ENCODE measurements around the gene GRK4. TPM values are rescaled to one million over a fixed set of nuclear protein-coding genes. Genes with fewer than 3 reads are reported as not detected.

Gene GRK4
- total RNA-seq, 1 donor from 2014 or later: 4.6 TPM

DNA sequence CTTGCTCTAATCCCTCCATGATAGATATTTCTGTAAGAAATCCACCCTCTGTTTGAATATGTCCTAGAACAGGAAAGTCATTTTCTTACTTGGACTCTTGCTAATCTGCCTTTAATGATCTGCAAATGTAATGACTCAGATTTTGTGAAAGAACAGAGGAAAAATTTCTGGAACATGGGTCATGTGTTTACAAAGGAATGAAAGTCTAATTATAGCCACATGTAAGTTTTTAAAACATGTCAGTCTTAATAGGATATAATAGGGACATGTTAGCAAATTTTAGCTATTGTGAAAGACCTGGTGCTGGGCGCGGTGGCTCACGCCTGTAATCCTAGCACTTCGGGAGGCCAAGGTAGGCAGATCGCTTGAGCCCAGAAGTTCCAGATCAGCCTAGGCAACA is 47.6 kb downstream of the GRK4 start:
- DNase-seq (ENCODE audit: low read depth, low spot score): no peak

DNA sequence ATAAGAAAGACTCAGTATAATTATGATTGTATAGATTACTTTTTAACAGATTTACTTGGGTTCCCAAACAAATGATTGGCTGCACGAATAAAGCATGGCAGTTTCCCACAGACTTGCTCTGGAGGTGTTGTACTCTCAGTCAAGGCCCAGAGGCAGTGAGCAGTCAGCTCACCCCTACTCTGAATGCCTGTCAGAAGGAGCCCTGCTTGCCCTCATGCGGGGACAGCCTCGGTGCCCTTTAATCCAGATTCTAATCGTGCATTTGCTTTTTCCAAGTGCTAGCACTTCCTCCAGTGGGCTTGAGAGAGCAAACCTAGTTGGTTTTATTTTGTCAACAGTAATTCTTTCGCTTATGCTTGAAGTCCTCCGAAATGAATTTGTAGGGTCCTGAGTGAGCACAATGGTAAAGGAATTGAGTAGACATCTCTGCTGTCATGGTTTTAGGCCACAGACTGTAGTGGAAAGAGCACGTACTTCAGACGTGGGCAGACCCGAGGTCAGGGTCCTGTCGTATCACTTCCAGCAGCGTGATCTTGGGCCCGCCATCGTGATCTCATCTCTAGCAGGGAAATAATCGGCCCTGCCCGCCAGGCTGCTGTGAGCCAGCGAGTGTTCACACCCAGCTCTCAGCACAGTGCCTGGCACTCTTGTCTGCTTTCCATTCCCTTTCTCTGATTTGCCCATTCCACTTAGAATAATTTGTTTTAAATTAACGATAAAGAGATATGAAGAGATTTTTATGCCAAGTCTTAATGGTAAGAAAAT is 48.3 kb downstream of the GRK4 start:
- no peak for DNase-seq (ENCODE audit: low read depth, low spot score)

DNA sequence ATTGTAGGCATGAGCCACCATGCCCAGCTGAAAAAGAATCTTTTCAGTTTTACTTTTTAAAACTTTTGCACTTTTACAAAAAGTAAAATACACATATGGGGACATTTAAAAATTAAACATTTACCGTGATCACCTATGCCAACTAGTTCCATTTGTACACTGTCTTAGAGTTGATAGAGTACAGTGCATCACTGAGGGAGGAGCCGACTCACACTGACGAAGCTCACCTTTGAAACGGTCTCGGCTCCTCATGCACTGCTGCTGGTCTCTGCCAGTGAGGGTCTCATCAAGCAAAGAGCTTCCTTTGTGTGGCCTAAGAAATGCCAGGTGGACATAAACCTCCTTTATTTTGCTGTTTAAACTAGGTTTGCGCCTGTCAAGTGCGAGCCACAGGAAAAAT is 50.0 kb downstream of the GRK4 start:
- DNase-seq (ENCODE audit: low read depth, low spot score): no peak

DNA sequence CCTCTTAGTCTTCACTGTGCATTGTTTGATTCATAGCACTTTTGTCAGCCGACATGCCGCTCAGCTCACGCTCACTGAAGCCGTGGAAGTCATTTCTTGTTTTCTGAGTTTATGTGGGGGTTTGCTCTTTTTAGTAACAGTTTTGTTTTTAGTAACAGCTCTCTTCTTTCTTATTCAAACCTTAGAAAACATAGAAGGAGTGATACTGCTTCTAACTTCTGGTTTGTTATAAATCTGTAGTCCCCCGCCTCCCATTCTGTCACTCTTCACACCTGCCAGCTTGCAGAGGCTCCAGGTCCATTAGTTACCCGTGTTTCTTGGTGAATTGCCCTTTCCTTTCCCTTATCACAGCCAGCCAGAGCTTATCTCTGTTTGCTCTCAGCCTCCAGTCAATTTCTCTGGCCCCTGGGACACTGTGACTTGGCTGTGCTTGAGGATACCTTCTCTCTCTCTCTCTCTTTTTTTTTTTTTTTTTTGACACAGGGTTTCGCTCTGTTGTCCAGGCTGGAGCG is 50.5 kb downstream of the GRK4 start:
- DNase-seq (ENCODE audit: low read depth, low spot score): no peak

DNA sequence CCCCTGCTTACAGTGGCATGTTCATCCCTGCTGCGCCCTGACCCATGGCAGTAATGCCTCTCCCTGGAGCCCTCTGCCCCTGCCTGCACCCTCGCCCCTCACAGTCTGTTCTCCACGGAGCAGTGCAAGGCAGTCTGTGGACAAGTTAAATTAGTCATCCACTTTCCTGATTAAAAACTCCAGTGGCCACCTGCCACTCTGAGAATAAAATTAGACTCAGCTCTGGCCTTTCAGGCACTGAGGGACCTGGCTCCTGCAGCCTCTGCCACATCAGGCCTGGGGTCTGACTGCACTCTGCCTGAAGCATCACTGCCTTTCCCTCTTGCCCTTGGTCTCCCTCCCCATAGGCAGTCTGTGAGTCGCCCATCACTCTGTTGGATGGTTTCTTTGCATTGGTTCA is 53.6 kb downstream of the GRK4 start:
- DNase-seq (ENCODE audit: low read depth, low spot score): no peak

DNA sequence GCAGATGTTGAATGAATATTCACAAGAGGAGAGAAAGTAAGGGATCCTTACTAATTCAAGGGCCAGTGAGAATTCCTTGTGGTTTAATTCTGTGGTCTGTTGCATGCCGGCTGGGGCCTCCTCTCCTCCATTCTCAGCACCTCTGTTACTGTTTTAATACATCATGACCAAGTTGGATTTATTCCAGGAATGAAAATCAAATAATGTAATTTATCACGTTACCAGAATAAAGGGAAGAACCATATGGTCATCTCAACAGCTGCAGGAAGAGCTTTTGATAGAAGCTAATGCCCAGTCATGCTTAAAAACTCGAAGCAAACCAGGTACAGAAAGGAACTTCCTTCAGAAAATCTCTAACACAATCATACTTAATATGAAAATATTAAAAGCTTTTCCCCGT is 54.1 kb downstream of the GRK4 start:
- DNase-seq (ENCODE audit: low read depth, low spot score): no peak

DNA sequence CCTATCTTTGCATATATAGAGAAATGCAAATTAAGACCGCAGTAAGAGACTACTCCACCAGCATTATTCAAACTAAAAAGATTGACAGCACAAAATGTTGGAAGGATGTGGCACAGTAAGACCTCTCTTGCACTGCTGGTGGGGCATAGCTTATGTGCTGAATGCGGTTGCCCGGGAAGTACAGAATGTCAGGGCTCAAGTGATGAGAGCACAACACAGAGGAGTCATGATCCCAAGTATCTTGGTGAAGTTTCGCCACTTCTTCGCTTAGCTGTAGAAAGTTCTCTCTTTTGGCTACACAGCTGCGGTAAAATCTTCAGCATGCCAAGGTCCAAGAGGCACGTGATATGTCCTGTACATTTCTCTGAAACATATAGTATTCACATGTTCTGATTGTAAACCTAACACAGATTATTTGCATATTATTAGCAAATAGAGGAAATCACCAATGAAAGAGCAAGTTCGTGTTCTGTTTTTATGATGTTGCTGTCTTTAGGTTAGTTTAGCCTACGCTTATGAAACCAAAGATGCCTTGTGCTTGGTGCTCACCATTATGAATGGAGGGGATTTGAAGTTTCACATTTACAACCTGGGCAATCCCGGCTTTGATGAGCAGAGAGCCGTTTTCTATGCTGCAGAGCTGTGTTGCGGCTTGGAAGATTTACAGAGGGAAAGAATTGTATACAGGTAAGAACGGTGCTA is 55.9 kb downstream of the GRK4 start:
- DNase-seq (ENCODE audit: low read depth, low spot score): no peak

DNA sequence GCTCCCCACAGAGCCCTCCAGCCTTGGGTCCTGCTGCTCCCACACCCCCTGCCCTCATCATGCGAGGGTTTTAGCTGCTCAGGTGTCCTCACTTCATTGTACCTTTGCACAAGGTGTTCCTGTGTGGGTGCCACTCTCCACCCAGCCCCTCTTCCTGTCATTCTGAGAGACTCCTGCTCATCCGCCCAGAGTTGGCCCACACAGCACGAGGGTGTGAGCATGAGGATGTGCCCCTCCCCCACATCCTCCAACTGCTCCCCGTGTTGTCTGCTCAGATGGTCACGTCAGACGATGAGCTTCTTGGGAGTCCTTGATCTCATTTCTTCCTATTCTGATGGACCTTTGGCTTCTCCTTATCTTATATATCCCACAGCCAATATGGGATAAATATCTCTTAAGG is 57.8 kb downstream of the GRK4 start:
- no peak for DNase-seq (ENCODE audit: low read depth, low spot score)

DNA sequence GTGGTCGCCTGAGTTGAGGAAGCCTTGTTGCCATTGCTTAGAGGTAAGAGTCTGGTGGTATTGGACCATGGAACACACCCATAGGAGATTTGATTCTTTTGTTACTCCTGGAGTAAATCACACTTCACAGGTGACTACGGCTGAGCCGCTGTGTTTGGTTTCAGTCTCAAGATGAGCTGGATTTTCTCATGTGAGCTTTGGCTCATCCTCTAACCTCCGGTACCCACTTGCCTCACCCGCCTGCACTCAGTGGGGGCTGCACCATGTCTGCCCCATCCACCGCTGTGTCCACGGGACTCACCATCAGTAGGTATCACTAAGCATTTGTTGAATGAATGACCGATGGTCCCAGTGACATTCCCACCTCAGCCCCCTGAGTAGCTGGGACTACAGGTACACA is 58.3 kb downstream of the GRK4 start:
- DNase-seq (ENCODE audit: low read depth, low spot score): no peak

DNA sequence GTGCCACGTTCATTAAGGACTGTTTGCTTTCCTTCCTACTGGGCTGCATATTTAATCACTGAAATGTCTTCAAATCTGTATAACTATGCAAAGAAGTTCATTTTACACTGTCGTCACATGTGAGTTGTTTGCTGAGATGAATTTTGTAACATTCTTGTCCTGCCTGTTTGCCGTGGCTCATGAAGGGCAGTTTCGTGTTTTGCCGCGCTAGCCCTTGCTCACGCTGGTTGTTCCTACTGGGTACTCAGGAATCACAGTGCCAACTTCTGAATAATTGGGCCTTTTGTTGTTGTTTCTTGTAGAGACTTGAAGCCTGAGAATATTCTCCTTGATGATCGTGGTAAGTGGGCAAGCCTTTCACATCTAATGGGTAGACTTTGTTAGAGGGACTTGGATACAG is 58.7 kb downstream of the GRK4 start:
- no peak for DNase-seq (ENCODE audit: low read depth, low spot score)

DNA sequence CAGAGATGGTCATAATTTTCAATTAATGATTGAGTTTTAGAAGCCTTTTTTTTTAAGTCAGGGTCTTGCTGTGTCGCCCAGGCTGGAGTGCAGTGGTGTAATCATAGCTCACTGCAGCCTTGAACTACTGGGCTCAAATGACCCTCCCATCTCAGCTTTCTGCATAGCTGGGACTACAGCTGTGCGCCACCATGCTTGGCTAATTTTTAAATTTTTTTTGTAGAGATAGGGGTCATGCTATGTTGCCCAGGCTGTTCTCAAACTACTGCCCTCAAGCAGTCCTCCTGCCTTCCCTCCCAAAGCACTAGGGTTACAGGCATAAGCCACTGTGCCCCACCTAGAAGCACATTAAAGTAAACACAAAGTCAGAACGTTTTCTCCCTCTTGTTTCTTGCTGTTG is 59.3 kb downstream of the GRK4 start:
- no peak for DNase-seq (ENCODE audit: low read depth, low spot score)

DNA sequence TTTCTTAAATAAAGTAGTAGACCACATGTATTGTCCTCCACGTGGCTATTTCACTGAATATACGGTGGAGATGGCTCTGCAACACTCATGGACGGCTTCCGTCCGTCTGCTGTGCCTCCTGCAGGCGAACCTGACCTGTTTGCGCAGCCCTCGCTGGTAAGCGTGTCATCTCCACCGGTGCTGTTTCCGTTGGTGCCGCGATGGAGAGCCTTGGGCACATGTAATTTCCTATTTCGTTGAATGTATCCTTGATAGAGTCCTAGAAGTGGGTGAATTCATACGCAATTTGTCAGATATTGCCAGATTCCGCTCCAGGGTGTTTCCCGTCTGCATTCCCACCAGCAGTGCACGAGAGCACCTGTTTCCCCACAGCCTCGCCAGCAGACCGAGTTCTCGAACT is 62.5 kb downstream of the GRK4 start:
- no peak for DNase-seq (ENCODE audit: low read depth, low spot score)

DNA sequence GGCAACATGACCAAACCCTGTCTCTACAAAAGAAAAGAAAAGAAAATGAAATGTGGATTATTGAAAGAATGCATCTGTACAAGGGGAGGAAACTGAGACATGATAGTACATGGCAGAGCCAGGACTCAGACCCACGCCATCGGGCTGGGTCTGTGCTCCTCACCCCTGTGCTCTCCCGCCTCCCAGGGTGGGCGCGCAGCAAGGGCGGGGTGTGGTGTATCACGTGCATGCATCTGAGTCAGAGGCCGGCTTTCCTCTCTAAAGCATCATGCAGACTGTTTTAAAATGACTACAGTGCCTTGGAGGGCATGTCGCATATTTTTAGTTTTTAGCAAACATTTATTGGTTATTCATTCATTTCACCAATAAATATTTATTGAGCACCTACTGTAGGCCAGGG is 63.2 kb downstream of the GRK4 start:
- no peak for DNase-seq (ENCODE audit: low read depth, low spot score)

DNA sequence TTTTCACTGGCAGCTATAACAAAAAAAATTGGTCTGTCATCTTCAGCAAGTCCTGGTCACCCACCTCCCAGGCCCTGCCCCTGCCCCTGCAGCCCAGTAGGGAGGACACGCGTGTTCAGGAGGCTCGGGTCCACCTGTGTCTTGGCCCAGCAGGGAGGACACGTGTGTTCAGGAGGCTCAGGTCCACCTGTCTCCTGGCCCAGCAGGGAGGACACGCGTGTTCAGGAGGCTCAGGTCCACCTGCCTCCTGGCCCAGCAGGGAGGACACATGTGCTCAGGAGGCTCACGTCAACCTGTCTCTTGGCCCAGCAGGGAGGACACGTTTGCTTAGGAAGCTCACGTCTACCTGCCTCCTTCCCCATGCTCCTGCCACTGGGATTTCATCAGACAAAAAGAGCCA is 66.1 kb downstream of the GRK4 start:
- DNase-seq (ENCODE audit: low read depth, low spot score): no peak

DNA sequence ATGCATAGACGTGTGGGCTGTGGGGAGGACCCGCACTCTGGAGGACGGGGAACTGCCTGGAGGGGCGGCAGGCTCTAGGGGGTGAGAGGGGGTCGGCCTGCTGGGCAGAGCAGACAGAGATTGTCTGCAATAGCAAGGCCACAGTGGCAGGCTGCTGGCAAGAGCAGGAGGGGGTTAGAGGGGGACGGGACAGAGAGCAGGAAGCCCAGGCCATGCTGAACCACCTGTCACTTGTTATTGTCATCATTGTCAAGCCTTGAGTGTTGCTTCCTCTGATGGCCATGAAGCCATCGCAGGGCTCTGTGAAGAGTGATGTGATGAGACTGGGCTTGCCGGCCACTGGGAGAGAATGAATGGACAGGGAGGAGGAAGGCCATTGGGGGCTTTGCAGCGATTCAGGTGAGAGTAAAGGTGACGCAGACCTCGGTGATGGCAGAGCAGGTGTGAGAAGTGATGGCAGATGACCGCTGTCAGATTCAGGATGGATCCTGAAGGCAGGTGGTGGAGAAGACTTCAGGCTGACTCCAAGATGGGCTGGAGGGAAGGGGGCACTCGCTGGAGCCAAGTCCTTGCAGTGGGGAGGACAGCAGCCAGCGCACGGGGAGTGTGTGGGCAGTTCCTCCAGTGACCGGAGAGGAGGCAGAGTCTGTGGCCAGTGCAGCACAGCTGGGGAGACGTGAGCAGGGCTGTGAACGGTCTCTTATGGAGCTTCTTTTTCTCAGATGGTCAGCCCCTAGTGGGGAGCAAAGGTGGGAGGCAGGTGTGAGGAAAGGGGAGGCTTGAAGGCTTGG is 67.4 kb downstream of the GRK4 start:
- no peak for DNase-seq (ENCODE audit: low read depth, low spot score)

DNA sequence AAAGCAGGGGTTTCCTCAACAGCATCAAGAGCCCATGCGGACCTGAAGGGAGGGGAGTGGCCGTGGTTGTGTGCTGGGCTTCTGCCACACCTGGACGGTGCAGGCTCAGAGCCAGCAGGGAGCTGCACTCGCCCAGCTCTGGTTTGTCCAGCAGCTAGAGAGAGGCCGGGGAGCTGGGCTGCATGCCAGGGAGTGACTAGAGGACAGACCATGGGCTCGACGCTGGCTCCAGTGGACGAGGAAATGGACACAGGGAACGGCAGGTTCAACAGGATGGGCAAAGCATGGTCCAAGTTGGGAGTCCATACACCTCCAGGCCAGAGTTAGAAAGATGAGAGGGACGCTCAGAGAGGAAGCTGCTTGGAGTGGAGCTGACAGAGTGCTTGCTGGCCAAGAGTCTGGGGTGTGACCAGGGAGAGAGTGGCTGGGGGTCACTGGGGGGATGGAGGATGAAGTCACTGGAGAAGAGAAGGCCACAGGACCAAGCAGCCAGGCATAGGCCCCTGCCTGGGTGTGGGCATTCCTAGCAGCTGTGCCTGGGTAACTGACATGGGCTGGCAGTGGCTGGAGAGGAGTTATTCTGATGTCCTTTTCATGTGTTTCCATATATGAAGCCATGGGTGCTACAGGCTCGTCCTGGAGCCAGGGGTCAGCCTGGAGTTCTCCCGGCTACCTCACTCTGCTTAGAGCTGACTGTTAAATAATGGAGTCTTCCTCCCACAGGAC is 68.1 kb downstream of the GRK4 start:
- no peak for DNase-seq (ENCODE audit: low read depth, low spot score)

DNA sequence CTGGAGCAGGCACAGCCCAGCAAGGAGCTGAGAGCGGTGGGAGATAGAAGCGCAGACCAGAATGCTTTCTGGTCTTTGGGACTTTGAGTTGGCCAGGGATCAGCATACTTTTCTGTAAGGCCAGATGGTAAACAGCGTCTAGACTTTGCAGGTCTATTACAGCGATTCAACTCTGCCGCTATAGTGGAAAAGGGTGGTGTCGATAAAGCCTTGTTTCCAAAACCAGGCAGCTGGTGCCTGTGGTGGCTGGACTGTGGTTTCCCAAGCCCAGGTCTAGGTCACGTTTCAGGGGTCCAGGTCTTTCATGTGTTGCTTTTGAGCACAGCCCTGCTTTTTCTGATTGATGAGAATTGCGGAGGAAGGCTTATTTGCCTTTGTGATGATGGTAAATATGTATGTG is 70.9 kb downstream of the GRK4 start:
- no peak for DNase-seq (ENCODE audit: low read depth, low spot score)

DNA sequence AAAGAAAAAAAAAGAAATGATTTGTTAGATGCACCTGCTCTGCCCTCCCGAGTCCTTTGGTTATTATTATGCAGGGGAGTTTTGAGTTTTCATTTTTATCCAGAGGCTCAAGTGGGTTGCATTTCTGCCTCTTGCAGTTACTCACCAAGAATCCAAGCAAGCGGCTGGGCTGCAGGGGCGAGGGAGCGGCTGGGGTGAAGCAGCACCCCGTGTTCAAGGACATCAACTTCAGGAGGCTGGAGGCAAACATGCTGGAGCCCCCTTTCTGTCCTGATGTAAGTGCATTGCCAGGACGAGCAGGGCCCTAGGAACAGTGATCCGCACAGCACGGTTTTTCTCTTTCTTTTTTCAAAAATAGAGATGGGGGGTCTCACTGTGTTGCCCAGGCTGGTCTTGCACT is 71.9 kb downstream of the GRK4 start:
- no peak for DNase-seq (ENCODE audit: low read depth, low spot score)

DNA sequence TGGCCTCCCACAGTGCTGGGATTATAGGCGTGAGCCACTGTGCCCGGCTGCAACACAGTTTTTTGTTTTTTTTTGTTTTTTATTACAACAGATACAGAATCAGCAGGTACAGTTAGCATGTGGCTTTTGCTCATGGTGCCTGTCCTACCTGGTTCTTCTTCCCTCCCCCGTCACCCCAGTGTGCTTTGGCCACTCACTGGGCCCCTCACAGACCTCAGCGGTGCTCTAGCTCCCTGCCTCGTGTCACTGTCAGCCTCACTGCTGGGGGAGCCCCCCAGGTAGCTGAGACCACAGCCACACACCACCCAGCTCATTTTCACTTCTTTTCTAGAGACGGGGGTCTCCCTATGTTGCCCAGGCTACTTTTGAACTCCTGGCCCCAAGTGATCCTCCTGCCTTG is 72.3 kb downstream of the GRK4 start:
- no peak for DNase-seq (ENCODE audit: low read depth, low spot score)

DNA sequence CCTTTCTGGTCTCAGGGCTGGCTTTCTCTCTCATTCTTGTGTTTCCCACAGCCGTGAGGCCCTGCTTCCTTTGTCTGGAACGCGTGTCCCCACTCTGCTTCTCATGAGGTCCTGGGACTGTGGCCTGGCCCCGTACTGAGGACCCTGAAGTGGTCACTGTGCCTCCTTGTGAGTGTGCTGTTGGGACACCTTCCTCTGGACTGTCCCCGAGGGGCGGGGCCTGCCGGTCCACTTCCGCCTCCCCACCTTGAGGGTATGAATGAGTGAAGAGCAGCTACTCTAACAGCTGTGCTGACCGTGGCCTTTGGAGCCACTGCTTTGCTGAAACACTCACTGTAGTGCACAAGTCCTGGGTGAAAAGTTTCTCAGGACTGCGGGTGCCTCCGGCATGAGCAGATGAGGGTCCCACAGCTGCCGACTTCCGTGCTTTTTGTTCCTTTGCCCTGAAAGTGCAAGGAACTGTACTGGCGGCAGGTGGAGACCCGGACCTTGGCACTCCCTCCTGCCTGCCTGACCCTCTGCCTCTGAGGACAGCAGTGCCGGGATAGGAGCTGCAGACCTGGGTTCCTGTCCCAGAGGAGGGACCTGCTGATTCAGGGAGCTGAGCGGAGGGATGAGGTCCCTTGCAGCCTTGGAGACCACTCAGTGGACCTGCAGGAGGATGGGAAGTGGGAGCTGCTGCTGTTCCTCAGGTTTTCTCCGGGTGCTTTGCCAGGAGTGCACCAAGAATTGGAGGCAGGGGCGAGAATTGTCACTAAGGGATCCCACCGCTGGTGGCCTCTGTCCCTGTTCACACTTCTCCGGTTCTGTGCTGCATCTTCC is 73.0 kb downstream of the GRK4 start:
- no peak for DNase-seq (ENCODE audit: low read depth, low spot score)

DNA sequence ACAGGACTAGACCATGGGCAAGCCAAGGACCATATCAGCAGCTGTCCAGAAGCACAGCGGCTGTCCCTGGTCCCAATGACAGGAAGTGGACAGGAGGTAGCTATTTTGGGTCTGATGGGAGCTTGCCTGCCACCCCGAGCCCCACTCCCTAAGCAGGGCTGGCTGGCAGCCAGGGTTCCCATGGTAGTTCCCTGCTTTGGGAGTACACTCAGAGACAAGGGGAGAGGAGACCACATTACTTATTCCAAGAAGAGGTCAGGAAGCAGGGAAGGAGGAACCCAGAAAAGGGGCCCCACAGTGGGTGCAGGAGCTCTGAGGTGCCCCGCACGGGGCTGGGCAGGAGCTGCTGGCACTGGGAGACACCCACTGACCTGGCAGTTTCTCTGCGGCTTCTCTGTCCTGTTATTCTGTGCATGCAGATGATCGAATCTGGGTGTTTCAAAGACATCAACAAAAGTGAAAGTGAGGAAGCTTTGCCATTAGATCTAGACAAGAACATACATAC is 74.6 kb downstream of the GRK4 start:
- DNase-seq (ENCODE audit: low read depth, low spot score): no peak

All from pulmonary artery endothelial cell (primary cell).